Neuronal stem cell (in vitro differentiated cells): ENCODE data around the gene KCTD10.

ENCODE experiments used
- DNase-seq: peaks from one replicate; pipeline ENCODE4 v3.0.0-alpha.2; 2013; ENCODE audit warnings: low spot score
- H2AFZ ChIP-seq: one replicate; pipeline ENCODE4 v1.6.1; 2013; ENCODE audit warnings: mild to moderate bottlenecking, low read length, inconsistent platforms
- H2AK5ac ChIP-seq: 2 replicates; pipeline ENCODE4 v1.6.1; 2013; ENCODE audit warnings: low read depth, mild to moderate bottlenecking, inconsistent platforms, low read length, moderate library complexity, mixed read lengths
- H2BK120ac ChIP-seq: 2 replicates; pipeline ENCODE4 v1.6.1; 2013; ENCODE audit warnings: low read depth, mild to moderate bottlenecking, inconsistent platforms, low read length, moderate library complexity, mixed read lengths
- H2BK12ac ChIP-seq: one replicate; pipeline ENCODE4 v1.6.1; 2013; ENCODE audit warnings: low read length, inconsistent platforms
- H2BK15ac ChIP-seq: 2 replicates; pipeline ENCODE4 v1.6.1; 2013; ENCODE audit warnings: mild to moderate bottlenecking, low read length, inconsistent platforms, mixed read lengths
- H2BK5ac ChIP-seq: one replicate; pipeline ENCODE4 v1.6.1; 2013; ENCODE audit warnings: inconsistent platforms, mild to moderate bottlenecking, low read length, moderate library complexity
- H3K14ac ChIP-seq: one replicate; pipeline ENCODE4 v1.6.1; 2013; ENCODE audit warnings: low read length, inconsistent platforms
- H3K18ac ChIP-seq: 2 replicates; pipeline ENCODE4 v1.6.1; 2013; ENCODE audit warnings: low read length, inconsistent platforms
- H3K23ac ChIP-seq: 2 replicates; pipeline ENCODE4 v1.6.1; 2013; ENCODE audit warnings: low read depth, mild to moderate bottlenecking, mixed read lengths, low read length, inconsistent platforms; ENCODE audit not compliant: poor library complexity
- H3K27ac ChIP-seq: replicated peaks from 3 replicates; pipeline ENCODE4 v1.5.1; 2013; ENCODE audit warnings: low read length, inconsistent platforms
- H3K27me3 ChIP-seq, 3 experiments: 2 replicates each; pipeline ENCODE4 v1.6.1; 2013; ENCODE audit warnings: low read length in 3 of 3, mild to moderate bottlenecking in 2 of 3, inconsistent platforms in 1 of 3, low read depth in 1 of 3, mixed read lengths in 1 of 3, moderate library complexity in 1 of 3; ENCODE audit not compliant: control insufficient read depth in 3 of 3, insufficient read depth in 3 of 3
- H3K36me3 ChIP-seq, 2 donors: replicated peaks in 1 of 2; 2 replicates each; pipeline ENCODE4 v1.6.1; 2013; ENCODE audit warnings: low read length in 2 of 2; ENCODE audit not compliant: control insufficient read depth in 2 of 2, insufficient read depth in 2 of 2
- H3K4ac ChIP-seq: 2 replicates; pipeline ENCODE4 v1.6.1; 2013; ENCODE audit warnings: inconsistent platforms, mild to moderate bottlenecking, low read length, moderate library complexity
- H3K4me1 ChIP-seq, 2 donors: 1 replicate in 1 of 2; 2 replicates in 1 of 2; pipeline ENCODE4 v1.6.1; 2013; ENCODE audit warnings: low read length in 2 of 2, low read depth in 1 of 2; ENCODE audit not compliant: control insufficient read depth in 2 of 2, insufficient read depth in 1 of 2
- H3K4me2 ChIP-seq: one replicate; pipeline ENCODE4 v1.6.1; 2013; ENCODE audit warnings: mild to moderate bottlenecking, low read length, inconsistent platforms; ENCODE audit not compliant: insufficient read depth, poor library complexity, severe bottlenecking
- H3K4me3 ChIP-seq, 2 donors: 2 replicates each; pipeline ENCODE4 v1.5.1; 2013; ENCODE audit warnings: low read length in 2 of 2, mild to moderate bottlenecking in 2 of 2, inconsistent platforms in 1 of 2, moderate library complexity in 1 of 2
- H3K79me1 ChIP-seq: one replicate; pipeline ENCODE4 v1.6.1; 2013; ENCODE audit warnings: low read depth, mild to moderate bottlenecking, inconsistent platforms, low read length, moderate library complexity
- H3K9ac ChIP-seq: one replicate; pipeline ENCODE4 v1.6.1; 2013; ENCODE audit warnings: mild to moderate bottlenecking, low read depth, low read length, inconsistent platforms; ENCODE audit not compliant: poor library complexity
- H3K9me3 ChIP-seq, 2 donors: replicated peaks in 1 of 2; 2 replicates each; pipeline versions ENCODE3 to v1.6.1; 2013; ENCODE audit warnings: low read length in 2 of 2, mild to moderate bottlenecking in 2 of 2, inconsistent platforms in 1 of 2, low read depth in 1 of 2, mixed read lengths in 1 of 2, moderate library complexity in 1 of 2; ENCODE audit not compliant: control insufficient read depth in 2 of 2, insufficient read depth in 1 of 2
- H4K8ac ChIP-seq: one replicate; pipeline ENCODE4 v1.6.1; 2013; ENCODE audit warnings: low read depth, mild to moderate bottlenecking, inconsistent platforms, low read length, moderate library complexity
- H4K91ac ChIP-seq: one replicate; pipeline ENCODE4 v1.6.1; 2013; ENCODE audit warnings: low read length, low read depth, mild to moderate bottlenecking, inconsistent platforms; ENCODE audit not compliant: poor library complexity
- WGBS, 2 donors: extraction: QIAGEN DNeasy Blood & Tissue Kit; methylation state at CpG; one replicate each; pipeline ENCODE4 v1.1.7; 2013; ENCODE audit warnings: missing lambda C conversion rate in 2 of 2, mixed read lengths in 1 of 2; ENCODE audit not compliant: insufficient read length in 2 of 2, insufficient replicate concordance in 1 of 2; ENCODE audit errors: extremely low coverage in 2 of 2; 5-methylcytosine and 5-hydroxymethylcytosine counted together

Gene KCTD10

DNA sequence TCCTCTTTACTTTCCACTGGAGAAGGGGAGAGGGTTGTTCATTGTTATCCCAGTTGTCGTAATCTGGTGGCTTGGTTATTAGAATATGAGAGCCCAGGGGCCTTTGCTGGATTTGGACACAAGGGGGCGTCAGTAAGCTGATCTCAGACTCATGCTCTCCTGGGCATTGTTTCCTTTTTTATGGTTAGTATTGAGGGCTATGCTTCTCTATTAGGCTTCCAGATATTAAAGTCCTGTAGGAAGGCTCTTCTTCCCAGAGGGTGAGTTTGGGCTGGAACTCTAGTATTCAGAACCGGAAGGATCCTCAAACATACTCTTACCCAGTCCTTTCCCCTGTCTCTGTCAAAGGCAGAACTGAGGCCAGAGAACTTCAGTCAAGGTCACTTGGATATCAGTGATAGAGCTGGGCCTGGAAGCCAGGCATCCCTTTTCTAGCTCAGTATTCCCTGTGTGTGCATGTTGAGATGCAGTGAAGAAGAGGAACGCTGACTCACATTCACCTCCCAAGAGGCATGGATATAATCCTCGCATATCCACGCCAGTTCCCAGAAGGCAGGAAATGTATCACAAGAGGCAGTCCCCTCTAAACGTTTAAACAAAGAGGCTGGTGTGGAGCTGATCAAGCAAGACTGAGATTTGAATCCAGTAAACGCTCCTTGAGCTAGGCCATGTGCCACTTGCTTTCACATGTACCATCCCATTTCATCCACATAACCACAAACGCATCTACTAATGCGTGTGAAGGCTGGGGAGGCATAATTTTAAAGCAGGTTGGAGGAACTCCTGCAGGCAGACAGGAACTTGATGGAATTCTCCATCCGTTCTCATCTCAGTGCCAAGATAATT is 41.9 kb upstream of the KCTD10 start:
- no CpG with 5 or more reads among the region's 11 CpGs for WGBS, 2 donors
- Histone ChIP-seq H2AK5ac (peak overlapping the region; percentile 8), H2BK120ac (no peak overlapping the region), H3K4me1 (peaks cover 4 to 25% of the 10 kb centered on the region in 2 donors), H3K9ac (no peak overlapping the region), H3K18ac (no peak overlapping the region), H3K9me3 (no peaks in the 10 kb centered on the region), H2BK12ac (peak overlapping the region; percentile 36), H4K8ac (no peak overlapping the region), H3K27me3 (no peaks in the 10 kb centered on the region), H3K27ac (no peak overlapping the region), H2BK15ac (peak overlapping the region; percentile 61), H3K4me2 (no peak overlapping the region), H4K91ac (no peak overlapping the region), H3K79me1 (no peaks in the 10 kb centered on the region), H3K4me3 (no peak overlapping the region), H2AFZ (peak overlapping the region; percentile 9), H3K4ac (no peak overlapping the region), H2BK5ac (no peak overlapping the region), H3K36me3 (peaks cover 19 to 88% of the 10 kb centered on the region in 2 donors), H3K14ac (no peak overlapping the region), H3K23ac (no peak overlapping the region)
- DNase-seq, result peak; percentile 67

DNA sequence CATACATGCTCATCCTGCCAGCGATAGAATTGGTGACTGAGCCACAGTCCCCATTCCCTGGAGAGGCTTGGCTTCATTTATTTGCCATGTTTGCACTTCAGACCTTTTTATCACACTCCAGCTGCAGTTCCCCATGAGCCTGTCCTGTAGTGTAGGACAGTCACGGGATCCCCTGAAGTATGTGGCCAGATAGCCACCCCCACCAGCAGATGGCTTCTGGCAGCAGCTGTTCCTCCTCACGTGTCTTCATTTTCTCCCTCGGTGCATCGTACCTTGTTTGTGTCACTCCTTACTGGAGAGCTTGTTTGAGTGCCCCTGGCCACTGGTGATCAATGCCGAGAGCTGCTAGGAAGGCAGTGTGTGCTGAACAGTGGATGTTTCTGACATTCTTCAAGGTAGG is 40.5 kb upstream of the KCTD10 start:
- Histone ChIP-seq H2BK12ac (no peak overlapping the region), H2AFZ (no peak overlapping the region), H3K27me3 (no peaks in the 10 kb centered on the region), H4K8ac (no peak overlapping the region), H3K4me3 (no peak overlapping the region), H2AK5ac (no peak overlapping the region), H2BK5ac (no peak overlapping the region), H3K9me3 (no peaks in the 10 kb centered on the region), H2BK120ac (no peak overlapping the region), H3K14ac (no peak overlapping the region), H3K4me2 (no peak overlapping the region), H3K18ac (no peak overlapping the region), H3K4ac (no peak overlapping the region), H3K4me1 (peaks cover 3 to 12% of the 10 kb centered on the region in 2 donors), H2BK15ac (no peak overlapping the region), H3K9ac (no peak overlapping the region), H3K79me1 (no peaks in the 10 kb centered on the region), H3K27ac (no peak overlapping the region), H4K91ac (no peak overlapping the region), H3K36me3 (peaks cover 19 to 88% of the 10 kb centered on the region in 2 donors), H3K23ac (no peak overlapping the region)
- WGBS, 2 donors, result no CpG with 5 or more reads among the region's 6 CpGs
- DNase-seq, result no peak

DNA sequence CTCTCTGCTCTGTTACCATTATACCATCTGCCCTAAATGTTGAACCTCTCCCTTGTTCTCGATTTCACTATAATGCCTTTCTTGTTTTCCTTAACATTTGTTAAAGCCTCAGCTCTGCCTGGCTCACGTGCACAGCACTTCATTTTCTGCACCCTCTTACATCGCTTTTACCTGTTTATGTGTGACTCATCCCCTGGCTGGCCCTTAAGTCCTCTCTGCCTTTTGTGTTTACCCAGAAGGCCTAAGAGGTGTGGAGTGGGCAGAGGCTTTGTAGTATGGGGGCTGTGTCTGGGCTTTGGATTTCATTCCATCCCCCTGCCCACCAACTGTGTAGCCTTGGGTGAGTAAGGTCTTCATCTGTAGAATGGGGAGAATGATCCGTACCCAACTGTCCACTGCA is 36.9 kb upstream of the KCTD10 start:
- Histone ChIP-seq H3K79me1 (no peaks in the 10 kb centered on the region), H3K18ac (no peak overlapping the region), H3K4me2 (no peak overlapping the region), H2BK15ac (no peak overlapping the region), H2BK120ac (no peak overlapping the region), H4K8ac (no peak overlapping the region), H2AFZ (no peak overlapping the region), H3K23ac (no peak overlapping the region), H3K27me3 (no peaks in the 10 kb centered on the region), H3K4me1 (peaks cover 1% of the 10 kb centered on the region in 2 donors), H2BK5ac (no peak overlapping the region), H4K91ac (no peak overlapping the region), H3K36me3 (peaks cover 21 to 87% of the 10 kb centered on the region in 2 donors), H3K27ac (no peak overlapping the region), H2AK5ac (no peak overlapping the region), H3K4me3 (no peak overlapping the region), H3K4ac (no peak overlapping the region), H2BK12ac (no peak overlapping the region), H3K9me3 (no peaks in the 10 kb centered on the region), H3K9ac (no peak overlapping the region), H3K14ac (no peak overlapping the region)
- DNase-seq, result no peak
- WGBS, 2 donors, result no CpG with 5 or more reads among the region's 4 CpGs

DNA sequence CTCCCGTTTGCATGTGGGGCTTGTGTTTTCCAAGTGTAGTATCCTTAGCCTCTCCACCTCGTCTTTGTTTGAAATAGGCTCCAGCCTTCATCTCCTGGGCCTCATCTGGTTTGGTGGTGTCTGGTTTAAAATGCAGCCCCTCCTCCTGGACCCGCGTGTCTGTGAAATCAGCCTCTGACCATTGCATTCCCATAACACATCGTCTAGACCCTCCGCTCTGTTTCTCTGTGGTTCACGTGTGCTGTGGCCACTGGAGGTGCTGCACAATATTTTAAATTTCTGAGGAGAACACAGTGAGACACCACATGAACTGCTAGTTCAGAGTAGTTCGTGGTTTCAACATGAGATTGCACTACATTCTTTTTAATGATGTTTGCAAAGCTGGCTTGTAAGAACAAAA is 36.0 kb upstream of the KCTD10 start:
- Histone ChIP-seq H2AK5ac (no peak overlapping the region), H4K91ac (no peak overlapping the region), H3K36me3 (peaks cover 20 to 89% of the 10 kb centered on the region in 2 donors), H2AFZ (no peak overlapping the region), H3K23ac (no peak overlapping the region), H3K4ac (no peak overlapping the region), H3K4me2 (no peak overlapping the region), H3K18ac (no peak overlapping the region), H4K8ac (no peak overlapping the region), H3K9ac (no peak overlapping the region), H3K4me1 (no peaks in the 10 kb centered on the region), H3K79me1 (no peaks in the 10 kb centered on the region), H3K9me3 (no peaks in the 10 kb centered on the region), H2BK120ac (no peak overlapping the region), H2BK12ac (no peak overlapping the region), H3K27me3 (no peaks in the 10 kb centered on the region), H3K14ac (no peak overlapping the region), H3K4me3 (no peak overlapping the region), H2BK5ac (no peak overlapping the region), H2BK15ac (no peak overlapping the region), H3K27ac (no peak overlapping the region)
- DNase-seq, result no peak
- no CpG with 5 or more reads among the region's 8 CpGs for WGBS, 2 donors
